Activated T-cell treated with anti-CD3 and anti-CD28 coated beads, Interleukin-2, amount 50 U/mL, for 24 hours (primary cell): ENCODE results near the gene IDNK.

Source experiments
- DNase-seq: peaks from one replicate; pipeline ENCODE4 v3.0.0-alpha.2; 2020
- H3K27ac Mint-ChIP-seq: 2 replicates; pipeline ENCODE4 v1.8.0; 2020; ENCODE audit warnings: mild to moderate bottlenecking, mixed read lengths
- H3K27me3 Mint-ChIP-seq: 2 replicates; pipeline ENCODE4 v1.8.0; 2020; ENCODE audit warnings: mixed read lengths
- H3K36me3 Mint-ChIP-seq: 2 replicates; pipeline ENCODE4 v1.8.0; 2020; ENCODE audit warnings: low read depth, mixed read lengths
- H3K4me1 Mint-ChIP-seq: 2 replicates; pipeline ENCODE4 v1.8.0; 2020; ENCODE audit warnings: low read depth, mixed read lengths
- H3K4me3 Mint-ChIP-seq: 2 replicates; pipeline ENCODE4 v1.8.0; 2020; ENCODE audit warnings: mild to moderate bottlenecking, moderate library complexity, mixed read lengths
- H3K9me3 Mint-ChIP-seq: 2 replicates; pipeline ENCODE4 v1.8.0; 2020; ENCODE audit warnings: mixed read lengths

IDNK gene

GRCh38 chr9:83622433-83622938, 457 bp upstream of the IDNK start:
- peaks cover 31% of the 10 kb centered on the region for H3K36me3 Mint-ChIP-seq
- no peak for DNase-seq
- no peaks in the 10 kb centered on the region for H3K27me3 Mint-ChIP-seq
- H3K4me1 Mint-ChIP-seq = peaks cover 37% of the 10 kb centered on the region
- peak overlapping the region; percentile 95 for H3K27ac Mint-ChIP-seq
- peak overlapping the region; percentile 83 for H3K4me3 Mint-ChIP-seq
- H3K9me3 Mint-ChIP-seq = no peaks in the 10 kb centered on the region

GRCh38 chr9:83623679-83624076, 735 bp downstream of the IDNK start:
- Mint-ChIP-seq H3K4me1 (peaks cover 38% of the 10 kb centered on the region), H3K36me3 (peaks cover 41% of the 10 kb centered on the region), H3K27ac (peak overlapping the region; percentile 95), H3K4me3 (peak overlapping the region; percentile 83), H3K9me3 (no peaks in the 10 kb centered on the region), H3K27me3 (no peaks in the 10 kb centered on the region)
- DNase-seq = no peak

- Mint-ChIP-seq H3K27ac (peak overlapping the region; percentile 27), H3K4me1 (peaks cover 40% of the 10 kb centered on the region), H3K4me3 (no peak overlapping the region), H3K36me3 (peaks cover 55% of the 10 kb centered on the region), H3K27me3 (no peaks in the 10 kb centered on the region), H3K9me3 (no peaks in the 10 kb centered on the region)
- DNase-seq = no peak
These were observed 2.2 kb downstream of the IDNK start for GRCh38 chr9:83625178-83625577.

GRCh38 chr9:83628540-83628939, 5.6 kb downstream of the IDNK start:
- no peak for DNase-seq
- no peaks in the 10 kb centered on the region for H3K27me3 Mint-ChIP-seq
- H3K27ac Mint-ChIP-seq = peak overlapping the region; percentile 38
- no peak overlapping the region for H3K4me3 Mint-ChIP-seq
- H3K9me3 Mint-ChIP-seq = no peaks in the 10 kb centered on the region
- peaks cover 70% of the 10 kb centered on the region for H3K36me3 Mint-ChIP-seq
- peaks cover 26% of the 10 kb centered on the region for H3K4me1 Mint-ChIP-seq

GRCh38 chr9:83629433-83630104, 6.6 kb downstream of the IDNK start:
- Mint-ChIP-seq H3K4me3 (no peak overlapping the region), H3K27ac (peak overlapping the region; percentile 75), H3K36me3 (peaks cover 66% of the 10 kb centered on the region), H3K4me1 (peaks cover 16% of the 10 kb centered on the region), H3K27me3 (no peaks in the 10 kb centered on the region), H3K9me3 (no peaks in the 10 kb centered on the region)
- no peak for DNase-seq

GRCh38 chr9:83630938-83631457, 8.1 kb downstream of the IDNK start:
- H3K36me3 Mint-ChIP-seq = peaks cover 73% of the 10 kb centered on the region
- H3K9me3 Mint-ChIP-seq = no peaks in the 10 kb centered on the region
- DNase-seq = no peak
- H3K27ac Mint-ChIP-seq = no peak overlapping the region
- H3K27me3 Mint-ChIP-seq = no peaks in the 10 kb centered on the region
- H3K4me3 Mint-ChIP-seq = no peak overlapping the region
- H3K4me1 Mint-ChIP-seq = peaks cover 5% of the 10 kb centered on the region

- Mint-ChIP-seq H3K4me3 (no peak overlapping the region), H3K27me3 (no peaks in the 10 kb centered on the region), H3K9me3 (no peaks in the 10 kb centered on the region), H3K36me3 (peaks cover 65% of the 10 kb centered on the region), H3K4me1 (peaks cover 3% of the 10 kb centered on the region), H3K27ac (no peak overlapping the region)
- no peak for DNase-seq
These were observed 10.3 kb downstream of the IDNK start for GRCh38 chr9:83633255-83633654.

- Mint-ChIP-seq H3K4me1 (peaks cover 2% of the 10 kb centered on the region), H3K27me3 (no peaks in the 10 kb centered on the region), H3K9me3 (no peaks in the 10 kb centered on the region), H3K4me3 (no peak overlapping the region), H3K27ac (no peak overlapping the region), H3K36me3 (peaks cover 64% of the 10 kb centered on the region)
- no peak for DNase-seq
These were observed 10.7 kb downstream of the IDNK start for GRCh38 chr9:83633676-83634075.

GRCh38 chr9:83636813-83637212, 13.9 kb downstream of the IDNK start:
- DNase-seq = no peak
- Mint-ChIP-seq H3K27ac (no peak overlapping the region), H3K27me3 (no peaks in the 10 kb centered on the region), H3K4me3 (no peak overlapping the region), H3K9me3 (no peaks in the 10 kb centered on the region), H3K4me1 (no peaks in the 10 kb centered on the region), H3K36me3 (peaks cover 54% of the 10 kb centered on the region)

- Mint-ChIP-seq H3K4me1 (no peaks in the 10 kb centered on the region), H3K36me3 (peaks cover 53% of the 10 kb centered on the region), H3K9me3 (no peaks in the 10 kb centered on the region), H3K27ac (peak overlapping the region; percentile 45), H3K27me3 (no peaks in the 10 kb centered on the region), H3K4me3 (no peak overlapping the region)
- DNase-seq = no peak
These were observed 14.4 kb downstream of the IDNK start for GRCh38 chr9:83637389-83637788.

- H3K27ac Mint-ChIP-seq = no peak overlapping the region
- peaks cover 61% of the 10 kb centered on the region for H3K36me3 Mint-ChIP-seq
- no peak overlapping the region for H3K4me3 Mint-ChIP-seq
- H3K27me3 Mint-ChIP-seq = no peaks in the 10 kb centered on the region
- no peaks in the 10 kb centered on the region for H3K9me3 Mint-ChIP-seq
- H3K4me1 Mint-ChIP-seq = no peaks in the 10 kb centered on the region
- DNase-seq = no peak
These were observed 16.3 kb downstream of the IDNK start for GRCh38 chr9:83639266-83639665.

- DNase-seq = no peak
- no peaks in the 10 kb centered on the region for H3K9me3 Mint-ChIP-seq
- H3K36me3 Mint-ChIP-seq = peaks cover 58% of the 10 kb centered on the region
- no peaks in the 10 kb centered on the region for H3K27me3 Mint-ChIP-seq
- no peak overlapping the region for H3K27ac Mint-ChIP-seq
- H3K4me1 Mint-ChIP-seq = no peaks in the 10 kb centered on the region
- no peak overlapping the region for H3K4me3 Mint-ChIP-seq
These were observed 19.9 kb downstream of the IDNK start for GRCh38 chr9:83642793-83643192.

- Mint-ChIP-seq H3K27me3 (no peaks in the 10 kb centered on the region), H3K9me3 (no peaks in the 10 kb centered on the region), H3K36me3 (peaks cover 54% of the 10 kb centered on the region), H3K27ac (no peak overlapping the region), H3K4me3 (no peak overlapping the region), H3K4me1 (no peaks in the 10 kb centered on the region)
- no peak for DNase-seq
These were observed 23.7 kb downstream of the IDNK start for GRCh38 chr9:83646500-83647239.

- peak; percentile 81 for DNase-seq
- H3K4me1 Mint-ChIP-seq = peaks cover 3% of the 10 kb centered on the region
- H3K9me3 Mint-ChIP-seq = no peaks in the 10 kb centered on the region
- H3K36me3 Mint-ChIP-seq = peaks cover 32% of the 10 kb centered on the region
- no peak overlapping the region for H3K4me3 Mint-ChIP-seq
- no peak overlapping the region for H3K27ac Mint-ChIP-seq
- no peaks in the 10 kb centered on the region for H3K27me3 Mint-ChIP-seq
These were observed 26.1 kb downstream of the IDNK start for GRCh38 chr9:83649080-83649479.

- Mint-ChIP-seq H3K27me3 (no peaks in the 10 kb centered on the region), H3K4me1 (peaks cover 7% of the 10 kb centered on the region), H3K36me3 (peaks cover 28% of the 10 kb centered on the region), H3K4me3 (no peak overlapping the region), H3K27ac (peak overlapping the region; percentile 66), H3K9me3 (no peaks in the 10 kb centered on the region)
- no peak for DNase-seq
These were observed 26.6 kb downstream of the IDNK start for GRCh38 chr9:83649515-83649914.
